Gastroesophageal sphincter (tissue), 4 donors: ENCODE measurements around the gene PSMB8. TPM values are rescaled to one million over a fixed set of nuclear protein-coding genes. Genes with fewer than 3 reads are reported as not detected.

Experiments used
- ATAC-seq: fragments of 150-250 bp; one replicate; pipeline ENCODE4 v1.9.1; 2016; ENCODE audit warnings: mild to moderate bottlenecking, moderate library complexity
- H3K27ac ChIP-seq, 4 donors: fragments of 200-600 bp; sonication (generic) in 3 of 4; 1 replicate in 3 of 4; 2 replicates in 1 of 4; pipeline ENCODE4 v1.5.1; 2016 to 2019
- H3K27me3 ChIP-seq: fragments of 200-600 bp; sonication (generic); one replicate; pipeline ENCODE4 v1.5.1; 2019
- H3K36me3 ChIP-seq, 2 donors: fragments of 200-600 bp; sonication (generic); one replicate each; pipeline ENCODE4 v1.5.1; 2019; ENCODE audit warnings: control low read depth in 1 of 2
- H3K4me1 ChIP-seq, 3 donors: fragments of 200-600 bp; sonication (generic); 1 replicate in 2 of 3; 2 replicates in 1 of 3; pipeline ENCODE4 v1.5.1; 2016 to 2019; ENCODE audit warnings: control low read depth in 2 of 3
- H3K4me3 ChIP-seq, 2 donors: fragments of 200-600 bp; sonication (generic); one replicate each; pipeline ENCODE4 v1.5.1; 2019; ENCODE audit warnings: mild to moderate bottlenecking in 1 of 2, moderate library complexity in 1 of 2
- H3K9me3 ChIP-seq, 3 donors: fragments of 200-600 bp; sonication (generic); one replicate each; pipeline ENCODE4 v1.5.1; 2017 to 2019; ENCODE audit warnings: control low read depth in 2 of 3
- CTCF ChIP-seq, 4 experiments: fragments of 200-600 bp in 2 of 4; fragments of 450-650 bp in 2 of 4; sonication (generic) in 1 of 4; IDR thresholded peaks; one replicate each; pipeline ENCODE4 v1.5.1; 2017 to 2019; ENCODE audit warnings: antibody characterized with exemption in 4 of 4, mild to moderate bottlenecking in 2 of 4, moderate library complexity in 2 of 4
- EP300 ChIP-seq: sonication (generic); formaldehyde crosslinking; IDR thresholded peaks from one replicate; pipeline ENCODE4 v1.6.1; 2017; ENCODE audit warnings: antibody characterized with exemption, mild to moderate bottlenecking
- POLR2A ChIP-seq, 2 donors: fragments of 450-650 bp; IDR thresholded peaks; one replicate each; pipeline ENCODE4 v1.6.1; 2017; ENCODE audit warnings: antibody characterized with exemption in 2 of 2, mild to moderate bottlenecking in 2 of 2, moderate library complexity in 1 of 2
- POLR2AphosphoS5 ChIP-seq: sonication (generic); formaldehyde crosslinking; IDR thresholded peaks from one replicate; pipeline ENCODE4 v1.6.1; 2017; ENCODE audit warnings: antibody characterized with exemption
- WGBS, 2 donors: methylation state at CpG; one replicate each; pipeline ENCODE4 v1.1.5; 2018; ENCODE audit warnings: low coverage in 1 of 2; 5-methylcytosine and 5-hydroxymethylcytosine counted together
- total RNA-seq, 4 donors: library from RNA; depleted of rRNA; stranded (reverse); fragments of >200 nt; gene quantifications; one replicate each; pipeline ENCODE4 v1.1.0, GENCODE V29; 2016

PSMB8 gene
- total RNA-seq, 4 donors from 2014 or later: 20.2 to 49.9 (median 36.7) TPM

GRCh38 chr6:32829495-32829894 is 14.4 kb downstream of the PSMB8 start:
- WGBS, 2 donors: 56 to 58% methylated on average over 3 of the region's 7 CpGs
- H3K4me1 ChIP-seq: no peaks in the 10 kb centered on the region
- H3K36me3 ChIP-seq: peaks cover 0 to 50% of the 10 kb centered on the region in 2 donors
- no peaks in the 10 kb centered on the region for H3K27me3 ChIP-seq
- no peak for TF ChIP-seq POLR2AphosphoS5
- TF ChIP-seq EP300: no peak
- no peak for TF ChIP-seq CTCF (IDR thresholded peaks at IDR 0.05)
- no peak for TF ChIP-seq POLR2A (IDR thresholded peaks at IDR 0.05)
- no peaks in the 10 kb centered on the region for H3K9me3 ChIP-seq
- no peak overlapping the region for H3K27ac ChIP-seq
- no peak overlapping the region for H3K4me3 ChIP-seq
- no peak for ATAC-seq

GRCh38 chr6:32827025-32827424 is 16.8 kb downstream of the PSMB8 start:
- H3K9me3 ChIP-seq: no peaks in the 10 kb centered on the region
- H3K27ac ChIP-seq: peak overlapping the region in 1 of 4 donors; percentile 18
- H3K4me3 ChIP-seq: no peak overlapping the region
- H3K36me3 ChIP-seq: peaks cover 0 to 37% of the 10 kb centered on the region in 2 donors
- TF ChIP-seq EP300: no peak
- TF ChIP-seq POLR2AphosphoS5: no peak
- no peak for TF ChIP-seq CTCF (IDR thresholded peaks at IDR 0.05)
- no peak for TF ChIP-seq POLR2A (IDR thresholded peaks at IDR 0.05)
- ATAC-seq: no peak
- 63 to 86% methylated on average over 1 to 3 of the region's 3 CpGs for WGBS, 2 donors
- H3K27me3 ChIP-seq: no peaks in the 10 kb centered on the region
- H3K4me1 ChIP-seq: no peaks in the 10 kb centered on the region

GRCh38 chr6:32825966-32826365 is 17.9 kb downstream of the PSMB8 start:
- peak; percentile 74 for ATAC-seq
- TF ChIP-seq POLR2AphosphoS5 (no peak), EP300 (no peak), CTCF (IDR thresholded peaks at IDR 0.05) (peak in 2 of 4 experiments; percentile 29 to 48), POLR2A (IDR thresholded peaks at IDR 0.05) (no peak)
- peaks cover 0 to 26% of the 10 kb centered on the region in 2 donors for H3K36me3 ChIP-seq
- H3K27ac ChIP-seq: peak overlapping the region in 1 of 4 donors; percentile 18
- no peaks in the 10 kb centered on the region for H3K9me3 ChIP-seq
- H3K27me3 ChIP-seq: no peaks in the 10 kb centered on the region
- no peaks in the 10 kb centered on the region for H3K4me1 ChIP-seq
- no peak overlapping the region for H3K4me3 ChIP-seq
- WGBS, 2 donors: 0 to 41% methylated on average over 1 to 2 of the region's 2 CpGs

GRCh38 chr6:32819729-32820128 is 24.1 kb downstream of the PSMB8 start:
- H3K27ac ChIP-seq: no peak overlapping the region
- no peak for TF ChIP-seq POLR2A (IDR thresholded peaks at IDR 0.05)
- TF ChIP-seq EP300: no peak
- TF ChIP-seq CTCF (IDR thresholded peaks at IDR 0.05): no peak
- TF ChIP-seq POLR2AphosphoS5: no peak
- H3K4me3 ChIP-seq: no peak overlapping the region

GRCh38 chr6:32818867-32819266 is 25.0 kb downstream of the PSMB8 start:
- Histone ChIP-seq H3K27ac (no peak overlapping the region), H3K36me3 (no peaks in the 10 kb centered on the region), H3K4me3 (no peak overlapping the region), H3K27me3 (peaks cover 12% of the 10 kb centered on the region), H3K9me3 (no peaks in the 10 kb centered on the region), H3K4me1 (no peaks in the 10 kb centered on the region)
- no peak for ATAC-seq
- WGBS, 2 donors: 40 to 71% methylated on average over 1 to 2 of the region's 2 CpGs
- TF ChIP-seq EP300: no peak
- TF ChIP-seq POLR2A (IDR thresholded peaks at IDR 0.05): no peak
- no peak for TF ChIP-seq POLR2AphosphoS5
- TF ChIP-seq CTCF (IDR thresholded peaks at IDR 0.05): no peak

More at GRCh38 chr6:32819729-32820128, 24.1 kb downstream of the PSMB8 start:
- H3K9me3 ChIP-seq: no peaks in the 10 kb centered on the region
- 64% methylated on average over 3 of the region's 3 CpGs; no CpG with 5 or more reads in 1 of the 2 donors for WGBS, 2 donors
- H3K4me1 ChIP-seq: no peaks in the 10 kb centered on the region
- H3K27me3 ChIP-seq: peaks cover 3% of the 10 kb centered on the region
- H3K36me3 ChIP-seq: no peaks in the 10 kb centered on the region
- ATAC-seq: no peak
